HuH-7.5 (cell line): ENCODE data around the gene NRG2.

Experiments used
- DNase-seq: peaks from one replicate; pipeline ENCODE4 v3.0.0; 2011; ENCODE audit warnings: low spot score

The NRG2 gene

GRCh38 chr5:140040358-140040757 is 2.7 kb downstream of the NRG2 start:
- no peak for DNase-seq

GRCh38 chr5:140039561-140039960 is 3.5 kb downstream of the NRG2 start:
- DNase-seq: no peak

- no peak for DNase-seq
Observed at GRCh38 chr5:140038373-140038957, 4.6 kb downstream of the NRG2 start.

- no peak for DNase-seq
Observed at GRCh38 chr5:140037012-140037411, 6.1 kb downstream of the NRG2 start.

- no peak for DNase-seq
Observed at GRCh38 chr5:140035881-140036280, 7.2 kb downstream of the NRG2 start.

GRCh38 chr5:140033037-140033760 is 9.9 kb downstream of the NRG2 start:
- DNase-seq: no peak

- no peak for DNase-seq
Observed at GRCh38 chr5:140032296-140032695, 10.8 kb downstream of the NRG2 start.

GRCh38 chr5:140027807-140028206 is 15.3 kb downstream of the NRG2 start:
- DNase-seq: no peak

GRCh38 chr5:140025736-140026135 is 17.4 kb downstream of the NRG2 start:
- DNase-seq: no peak

- DNase-seq: no peak
Observed at GRCh38 chr5:140024928-140025327, 18.2 kb downstream of the NRG2 start.

GRCh38 chr5:140023611-140024191 is 19.4 kb downstream of the NRG2 start:
- no peak for DNase-seq

- DNase-seq: no peak
Observed at GRCh38 chr5:140020601-140021177, 22.4 kb downstream of the NRG2 start.

GRCh38 chr5:140018920-140019644 is 24.0 kb downstream of the NRG2 start:
- DNase-seq: no peak

- no peak for DNase-seq
Observed at GRCh38 chr5:140018517-140018916, 24.6 kb downstream of the NRG2 start.

- DNase-seq: no peak
Observed at GRCh38 chr5:140018096-140018481, 25.0 kb downstream of the NRG2 start.

GRCh38 chr5:140017397-140018095 is 25.6 kb downstream of the NRG2 start:
- DNase-seq: no peak

GRCh38 chr5:140015706-140016105 is 27.4 kb downstream of the NRG2 start:
- DNase-seq: no peak

GRCh38 chr5:140014751-140015150 is 28.3 kb downstream of the NRG2 start:
- DNase-seq: no peak

- no peak for DNase-seq
Observed at GRCh38 chr5:140013536-140013935, 29.6 kb downstream of the NRG2 start.

- DNase-seq: no peak
Observed at GRCh38 chr5:140012443-140012842, 30.7 kb downstream of the NRG2 start.

GRCh38 chr5:140011297-140011802 is 31.7 kb downstream of the NRG2 start:
- DNase-seq: no peak

- no peak for DNase-seq
Observed at GRCh38 chr5:140010798-140011197, 32.3 kb downstream of the NRG2 start.
